D721Med (cell line): ENCODE data around the gene ABCC6.

Experiments
- DNase-seq: peaks from one replicate; pipeline ENCODE4 v3.0.0; 2011; ENCODE audit warnings: low spot score; ENCODE audit not compliant: insufficient read length
- FAIRE-seq: peaks from 2 replicates; lab custom pipeline; 2011; peaks lifted over from hg19 to GRCh38; lab: Jason Lieb, UNC
- TF ChIP-seq, protein P1 (sequence below): IDR thresholded peaks from 2 replicates; pipeline ENCODE4 v1.5.1; 2012; ENCODE audit warnings: mild to moderate bottlenecking, control low read depth; ENCODE audit not compliant: insufficient read depth; ENCODE audit errors: missing control alignments

Gene ABCC6

DNA sequence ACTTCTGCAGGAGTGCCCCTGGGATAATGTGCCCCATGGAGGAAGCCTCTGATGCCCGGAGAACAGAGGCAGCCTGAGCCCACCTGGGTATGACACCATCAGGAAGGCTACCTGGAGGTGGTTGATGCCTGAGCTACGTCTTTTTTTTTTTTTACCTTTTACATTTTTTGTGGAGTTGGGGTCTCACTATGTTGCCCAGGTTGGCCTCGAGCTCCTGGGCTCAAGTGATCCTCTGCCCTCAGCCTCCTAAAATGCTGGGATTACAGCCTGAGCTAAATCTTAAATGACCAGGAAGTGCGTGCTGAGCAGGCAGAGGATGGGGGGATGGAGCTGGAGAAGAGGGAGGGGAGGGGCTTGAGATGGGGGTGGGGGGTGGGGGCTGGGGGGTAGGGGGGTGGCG is 32.7 kb downstream of the ABCC6 start:
- DNase-seq (no peak), FAIRE-seq (no peak)
- TF ChIP-seq, protein P1, sequence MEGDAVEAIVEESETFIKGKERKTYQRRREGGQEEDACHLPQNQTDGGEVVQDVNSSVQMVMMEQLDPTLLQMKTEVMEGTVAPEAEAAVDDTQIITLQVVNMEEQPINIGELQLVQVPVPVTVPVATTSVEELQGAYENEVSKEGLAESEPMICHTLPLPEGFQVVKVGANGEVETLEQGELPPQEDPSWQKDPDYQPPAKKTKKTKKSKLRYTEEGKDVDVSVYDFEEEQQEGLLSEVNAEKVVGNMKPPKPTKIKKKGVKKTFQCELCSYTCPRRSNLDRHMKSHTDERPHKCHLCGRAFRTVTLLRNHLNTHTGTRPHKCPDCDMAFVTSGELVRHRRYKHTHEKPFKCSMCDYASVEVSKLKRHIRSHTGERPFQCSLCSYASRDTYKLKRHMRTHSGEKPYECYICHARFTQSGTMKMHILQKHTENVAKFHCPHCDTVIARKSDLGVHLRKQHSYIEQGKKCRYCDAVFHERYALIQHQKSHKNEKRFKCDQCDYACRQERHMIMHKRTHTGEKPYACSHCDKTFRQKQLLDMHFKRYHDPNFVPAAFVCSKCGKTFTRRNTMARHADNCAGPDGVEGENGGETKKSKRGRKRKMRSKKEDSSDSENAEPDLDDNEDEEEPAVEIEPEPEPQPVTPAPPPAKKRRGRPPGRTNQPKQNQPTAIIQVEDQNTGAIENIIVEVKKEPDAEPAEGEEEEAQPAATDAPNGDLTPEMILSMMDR = no peak

DNA sequence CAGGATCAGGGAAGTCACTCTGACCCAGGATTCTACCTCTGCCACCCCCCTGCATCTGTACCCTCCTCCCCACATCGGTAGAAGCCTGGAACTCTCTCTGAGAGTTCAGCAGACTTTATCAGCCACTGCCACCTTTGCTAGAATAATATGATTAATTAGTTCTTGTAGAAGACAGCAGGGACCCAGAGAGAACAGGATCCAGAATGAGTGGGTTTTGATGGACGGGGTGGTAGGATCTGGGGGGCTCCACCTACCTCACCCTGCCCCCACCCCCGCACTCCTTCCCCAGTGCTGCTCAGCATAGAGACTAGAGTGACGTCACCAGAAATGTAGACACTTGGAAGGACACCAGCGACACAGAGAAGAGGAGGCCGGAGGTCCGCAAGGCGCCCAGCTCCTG is 33.5 kb downstream of the ABCC6 start:
- DNase-seq (no peak), FAIRE-seq (no peak)
- TF ChIP-seq, protein P1 = no peak

DNA sequence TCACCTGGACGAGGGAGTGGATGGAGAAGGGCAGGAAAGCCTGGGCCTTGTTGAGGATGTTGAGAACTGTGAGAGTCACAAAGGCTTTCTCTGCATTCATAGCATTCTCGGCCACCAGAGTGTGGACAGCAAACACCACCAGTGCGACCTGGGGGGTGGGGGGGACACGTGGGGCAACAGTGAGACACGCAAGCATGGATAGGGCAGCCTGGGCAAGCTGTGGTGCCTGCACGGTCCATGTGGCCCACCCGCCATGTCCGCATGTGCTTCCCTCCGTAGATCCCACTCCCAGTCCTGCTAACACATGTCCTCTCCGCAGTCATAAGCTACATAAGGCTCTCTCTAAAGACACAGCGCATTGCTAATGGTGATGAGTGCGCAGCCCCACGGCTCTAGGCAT is 34.5 kb downstream of the ABCC6 start:
- TF ChIP-seq, protein P1 = no peak
- FAIRE-seq (no peak), DNase-seq (no peak)

DNA sequence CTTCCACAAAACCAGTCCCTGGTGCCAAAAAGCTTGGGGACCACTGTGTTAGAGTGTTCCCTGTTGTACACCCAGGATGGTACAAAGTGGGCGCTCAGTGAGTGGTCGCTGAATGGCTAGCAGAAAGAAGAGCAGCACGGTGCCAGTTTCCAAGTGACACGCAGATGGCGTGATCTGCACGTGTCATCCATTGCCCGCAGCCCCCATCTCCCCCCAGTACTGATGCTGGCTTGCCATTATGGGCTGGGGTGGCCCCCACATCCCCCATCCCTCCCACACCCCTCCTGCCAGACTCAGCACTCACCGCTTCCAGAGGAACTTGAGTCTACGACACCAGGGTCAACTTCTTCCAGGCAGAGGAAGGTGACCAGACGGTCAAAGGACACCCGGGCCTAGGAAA is 36.5 kb downstream of the ABCC6 start:
- no peak for FAIRE-seq
- TF ChIP-seq, protein P1 = no peak
- DNase-seq = no peak

DNA sequence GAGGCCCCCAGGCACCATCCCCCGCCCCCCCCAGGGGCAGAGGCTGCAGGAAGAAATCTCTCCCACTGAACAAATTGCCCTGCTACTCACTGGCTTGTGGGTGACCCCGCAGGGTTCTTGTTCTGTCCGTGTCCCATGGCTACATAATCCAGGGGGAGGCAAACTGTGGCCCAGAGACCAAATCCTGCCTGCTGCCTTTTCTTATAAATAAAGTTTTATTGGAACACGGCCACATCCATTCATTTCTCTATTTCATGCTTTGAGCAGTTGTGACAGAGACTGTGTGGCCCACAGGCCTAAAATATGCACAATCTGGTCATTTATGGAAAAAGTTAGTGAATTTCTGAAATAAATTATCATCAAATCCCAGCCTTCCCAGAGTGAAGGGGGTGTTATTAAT is 38.2 kb downstream of the ABCC6 start:
- no peak for DNase-seq
- FAIRE-seq = no peak
- TF ChIP-seq, protein P1 = no peak

DNA sequence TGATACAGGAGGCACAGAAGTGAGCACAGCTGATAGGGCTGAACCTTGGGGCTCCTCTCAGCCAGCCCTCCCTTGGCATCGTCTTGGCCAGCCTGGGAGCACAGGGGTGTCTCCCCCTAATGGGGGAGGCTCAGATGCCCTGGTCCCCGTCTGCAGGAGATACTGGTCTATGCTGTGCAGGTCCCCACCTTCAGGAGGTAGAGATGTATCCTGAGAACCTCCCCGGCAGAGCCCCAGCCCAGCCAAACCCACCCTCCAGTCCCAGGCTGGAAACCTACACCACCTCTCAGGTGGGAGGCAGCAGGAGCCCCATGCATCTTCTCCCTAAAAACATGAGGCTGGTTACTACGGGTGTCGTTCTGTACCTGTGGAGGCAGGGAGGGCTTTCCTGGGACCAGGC is 38.7 kb downstream of the ABCC6 start:
- DNase-seq (no peak), FAIRE-seq (no peak)

DNA sequence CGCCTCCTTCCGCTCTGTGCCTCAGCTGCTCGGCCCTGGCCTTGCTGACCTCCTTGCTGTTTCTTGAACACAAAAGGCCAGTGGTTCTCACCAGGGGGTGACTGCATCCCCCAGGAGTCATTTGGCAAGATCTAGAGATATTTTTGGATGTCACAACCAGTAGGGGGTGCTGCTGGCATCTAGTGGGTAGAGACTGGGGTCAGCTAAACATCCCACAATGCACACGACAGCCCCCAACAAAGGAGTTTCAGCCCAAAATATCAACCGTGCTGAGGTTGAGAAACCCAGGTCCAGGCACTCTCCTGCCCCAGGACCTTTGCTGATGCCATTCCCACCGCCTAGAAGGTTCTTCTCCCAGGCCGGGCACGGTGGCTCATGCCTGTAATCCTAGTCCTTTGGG is 39.7 kb downstream of the ABCC6 start:
- FAIRE-seq (no peak), DNase-seq (no peak)
- TF ChIP-seq, protein P1 = peak; percentile 13

More for the DNA sequence above, 38.7 kb downstream of the ABCC6 start:
- TF ChIP-seq, protein P1 = no peak
